Psoas muscle (tissue), 8 donors: ENCODE measurements around the gene ASTN2. TPM values are rescaled to one million over a fixed set of nuclear protein-coding genes. Genes with fewer than 3 reads are reported as not detected.

ENCODE experiments used
- ATAC-seq, 4 donors: fragments of 200-7000 bp; cut with Tn5 transposase; one replicate each; pipeline ENCODE4 v1.9.1; 2020; ENCODE audit warnings: moderate library complexity in 3 of 4, mild to moderate bottlenecking in 2 of 4
- DNase-seq, 2 donors: peaks; one replicate each; pipeline ENCODE4 v3.0.0-alpha.2; 2020
- H3K27ac ChIP-seq: fragments of 200-600 bp; one replicate; pipeline ENCODE4 v1.8.0; 2022
- H3K27me3 ChIP-seq, 3 donors: fragments of 200-600 bp in 1 of 3; one replicate each; pipeline versions ENCODE4 v1.6.1 to v1.8.0; 2013 to 2022; ENCODE audit warnings: low read length in 2 of 3, mild to moderate bottlenecking in 2 of 3, moderate library complexity in 1 of 3; ENCODE audit not compliant: insufficient read depth in 3 of 3
- H3K36me3 ChIP-seq, 2 donors: fragments of 200-600 bp in 1 of 2; one replicate each; pipeline versions ENCODE4 v1.6.1 to v1.8.0; 2013 to 2022; ENCODE audit warnings: low read depth in 1 of 2, mild to moderate bottlenecking in 1 of 2, moderate library complexity in 1 of 2; ENCODE audit not compliant: insufficient read depth in 1 of 2
- H3K4me1 ChIP-seq: fragments of 200-600 bp; one replicate; pipeline ENCODE4 v1.8.0; 2022
- H3K4me3 ChIP-seq: fragments of 200-600 bp; one replicate; pipeline ENCODE4 v1.8.0; 2022; ENCODE audit warnings: mild to moderate bottlenecking
- H3K9me3 ChIP-seq: fragments of 200-600 bp; one replicate; pipeline ENCODE4 v1.8.0; 2022
- WGBS, 3 donors: extraction: QIAGEN DNeasy Blood & Tissue Kit; methylation state at CpG; one replicate each; pipeline versions ENCODE4 v1.1.6 to v1.1.7; 2013; 5-methylcytosine and 5-hydroxymethylcytosine counted together
- intact Hi-C, 2 donors: fragments of 100-400 bp; cut with DNase I; formaldehyde crosslinking; loops; one replicate each; pipeline versions ENCODE4 v1.11.0 to v1.14.2; 2022
- polyA plus RNA-seq, 3 donors: library from polyadenylated mRNA; stranded (reverse); fragments of 200-250 nt; gene quantifications; one replicate each; pipeline ENCODE4 v1.2.3, GENCODE V29; 2013
- total RNA-seq, 4 donors: library from RNA; stranded (reverse); fragmentation: NEBNext Ultra II Directional in 2 of 4; extraction: Animal tissue kit (Norgen Biotek cat#: 25700) in 2 of 4; gene quantifications; one replicate each; pipeline versions ENCODE4 v1.2.1 to v1.2.4, GENCODE V29; 2021 to 2023
- TF ChIP-seq, protein P1 (sequence below): fragments of 200-600 bp; IDR thresholded peaks from one replicate; pipeline ENCODE4 v1.8.0; 2022; ENCODE audit warnings: antibody characterized with exemption
- donor health status: healthy with polysubstance abuse.
- donor health status: DM: no; HTN: no; CAD: no; lungs with moderate emphysema.
- donor health status: Bipolar disorder and iron deficiency.
- donor health status: healthy.
- donor health status: DM: yes; HTN: yes; CAD: no.
- donor health status: DM: no; HTN: no; CAD: no.
- donor health status: DM: no; HTN: no; CAD: no.
- donor health status: DM: yes; HTN: yes; CAD: no.

The ASTN2 gene
- total and polyA plus RNA-seq, 7 donors = 2.0 to 10.3 (median 3.3) TPM

DNA sequence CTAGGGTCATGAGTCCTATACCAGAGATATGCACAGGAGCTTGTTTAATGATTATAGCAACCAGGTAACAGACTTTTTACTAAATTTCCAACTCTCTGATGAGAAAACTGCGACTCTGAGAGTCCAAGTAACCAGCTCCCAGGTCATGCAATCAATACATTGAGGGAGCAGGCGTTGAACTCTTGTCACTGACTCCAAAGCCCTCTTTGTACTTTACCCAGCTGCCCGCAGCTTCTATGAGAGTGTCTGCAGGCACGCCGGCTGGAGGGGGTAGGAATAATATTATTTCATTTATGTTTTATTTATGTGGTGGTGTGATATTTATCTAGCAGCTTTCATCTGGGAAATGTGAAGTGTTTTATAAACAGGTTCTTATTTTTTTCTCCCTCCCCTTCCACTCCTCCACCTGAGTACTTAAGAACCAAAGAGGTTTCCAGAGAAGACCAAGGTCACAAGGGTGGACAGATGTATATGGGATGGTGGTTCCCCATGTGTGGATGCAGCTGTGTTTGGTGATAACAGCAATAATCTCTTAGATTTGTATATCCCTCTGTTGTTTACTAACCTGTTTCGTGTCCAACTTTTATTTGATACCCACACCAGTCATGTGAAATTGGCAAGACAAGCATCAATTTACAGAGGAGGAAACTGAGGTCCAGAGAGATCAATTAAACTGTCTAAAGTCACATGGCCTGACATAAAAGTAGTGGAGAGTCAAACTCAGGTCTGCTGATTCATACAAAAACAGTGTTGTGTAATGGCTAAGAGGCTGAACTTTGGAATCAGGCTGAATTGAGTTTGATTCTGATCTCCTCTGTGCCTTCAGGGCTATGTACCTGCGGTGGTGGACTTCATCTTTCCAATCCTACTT, 867.9 kb downstream of the ASTN2 start:
- intact Hi-C loops = no loop called here
- 90 to 95% (median 93%) methylated on average over 7 of the region's 7 CpGs for WGBS, 3 donors

DNA sequence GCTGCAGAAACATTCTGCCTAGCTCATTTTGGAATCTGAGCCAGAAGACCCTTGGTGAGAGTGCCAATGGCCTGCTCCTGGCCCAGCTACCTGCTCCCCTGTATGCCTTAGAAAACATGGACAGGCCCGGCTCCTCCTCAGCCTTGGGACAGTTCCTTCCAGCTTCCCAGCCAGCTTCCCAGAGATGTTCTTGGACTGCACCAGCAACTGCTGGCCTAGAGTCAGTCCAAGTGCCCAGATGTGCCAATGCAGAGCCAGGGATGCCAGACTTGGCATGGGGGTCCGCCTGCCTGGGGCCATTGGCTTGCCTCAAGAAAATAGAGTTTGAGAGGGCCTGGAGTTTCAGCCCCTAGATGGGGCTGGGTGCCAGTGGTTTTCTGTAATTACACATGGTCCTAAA, 870.0 kb downstream of the ASTN2 start:
- TF ChIP-seq, protein P1, sequence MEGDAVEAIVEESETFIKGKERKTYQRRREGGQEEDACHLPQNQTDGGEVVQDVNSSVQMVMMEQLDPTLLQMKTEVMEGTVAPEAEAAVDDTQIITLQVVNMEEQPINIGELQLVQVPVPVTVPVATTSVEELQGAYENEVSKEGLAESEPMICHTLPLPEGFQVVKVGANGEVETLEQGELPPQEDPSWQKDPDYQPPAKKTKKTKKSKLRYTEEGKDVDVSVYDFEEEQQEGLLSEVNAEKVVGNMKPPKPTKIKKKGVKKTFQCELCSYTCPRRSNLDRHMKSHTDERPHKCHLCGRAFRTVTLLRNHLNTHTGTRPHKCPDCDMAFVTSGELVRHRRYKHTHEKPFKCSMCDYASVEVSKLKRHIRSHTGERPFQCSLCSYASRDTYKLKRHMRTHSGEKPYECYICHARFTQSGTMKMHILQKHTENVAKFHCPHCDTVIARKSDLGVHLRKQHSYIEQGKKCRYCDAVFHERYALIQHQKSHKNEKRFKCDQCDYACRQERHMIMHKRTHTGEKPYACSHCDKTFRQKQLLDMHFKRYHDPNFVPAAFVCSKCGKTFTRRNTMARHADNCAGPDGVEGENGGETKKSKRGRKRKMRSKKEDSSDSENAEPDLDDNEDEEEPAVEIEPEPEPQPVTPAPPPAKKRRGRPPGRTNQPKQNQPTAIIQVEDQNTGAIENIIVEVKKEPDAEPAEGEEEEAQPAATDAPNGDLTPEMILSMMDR = no peak
- no peaks in the 10 kb centered on the region for H3K9me3 ChIP-seq
- H3K36me3 ChIP-seq = no peaks in the 10 kb centered on the region
- no peak overlapping the region for H3K27ac ChIP-seq
- no peaks in the 10 kb centered on the region for H3K27me3 ChIP-seq
- H3K4me1 ChIP-seq = peaks cover 3% of the 10 kb centered on the region
- intact Hi-C loops = no loop called here
- ATAC-seq = no peak
- 62 to 66% (median 64%) methylated on average over 2 of the region's 2 CpGs for WGBS, 3 donors
- H3K4me3 ChIP-seq = no peak overlapping the region
- no peak for DNase-seq

More for the DNA sequence above, 867.9 kb downstream of the ASTN2 start:
- H3K27me3 ChIP-seq = no peaks in the 10 kb centered on the region
- no peaks in the 10 kb centered on the region for H3K9me3 ChIP-seq
- TF ChIP-seq, protein P1 = no peak
- H3K4me3 ChIP-seq = no peak overlapping the region
- peaks cover 16% of the 10 kb centered on the region for H3K4me1 ChIP-seq
- DNase-seq (no peak), ATAC-seq (no peak)
- H3K27ac ChIP-seq = no peak overlapping the region
- no peaks in the 10 kb centered on the region for H3K36me3 ChIP-seq

DNA sequence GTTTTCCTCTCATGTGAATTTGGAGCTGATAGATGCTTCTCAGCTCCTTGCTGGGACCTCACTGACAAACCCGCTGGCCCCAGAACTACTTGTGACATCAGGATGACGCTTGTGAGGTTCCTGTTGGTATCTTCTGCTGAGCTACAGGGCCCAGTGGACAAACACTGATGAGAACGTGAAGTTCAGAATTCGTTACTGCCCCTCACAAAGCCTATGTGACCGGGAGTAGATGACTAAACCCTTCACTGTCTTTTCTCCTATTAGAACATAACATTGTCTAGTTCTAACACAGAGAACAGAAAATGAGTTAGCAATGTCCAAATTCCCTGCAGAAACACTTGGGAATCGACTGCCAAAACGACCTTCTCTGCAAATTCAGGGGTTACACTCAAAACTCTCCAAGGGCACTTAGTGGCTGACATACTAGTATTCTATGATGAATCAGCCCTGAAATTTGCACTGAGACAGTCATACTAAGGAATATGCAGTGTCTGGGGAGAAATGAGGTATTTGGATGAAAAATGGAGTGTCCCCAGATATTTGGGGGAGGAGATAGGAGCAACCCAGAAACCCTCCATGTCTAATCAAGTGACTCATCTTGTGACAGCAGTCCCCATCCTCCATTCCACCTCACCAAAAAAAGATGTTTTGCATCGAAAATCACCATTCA, 871.0 kb downstream of the ASTN2 start:
- H3K27me3 ChIP-seq = no peaks in the 10 kb centered on the region
- no peaks in the 10 kb centered on the region for H3K4me1 ChIP-seq
- intact Hi-C loops = no loop called here
- ATAC-seq (peak; percentile 32 to 77 (median 66)), DNase-seq (peak; percentile 58 to 80)
- 60 to 77% (median 61%) methylated on average over 8 of the region's 8 CpGs for WGBS, 3 donors
- no peaks in the 10 kb centered on the region for H3K9me3 ChIP-seq
- H3K27ac ChIP-seq = no peak overlapping the region
- H3K36me3 ChIP-seq = no peaks in the 10 kb centered on the region
- no peak overlapping the region for H3K4me3 ChIP-seq
- TF ChIP-seq, protein P1 = no peak

DNA sequence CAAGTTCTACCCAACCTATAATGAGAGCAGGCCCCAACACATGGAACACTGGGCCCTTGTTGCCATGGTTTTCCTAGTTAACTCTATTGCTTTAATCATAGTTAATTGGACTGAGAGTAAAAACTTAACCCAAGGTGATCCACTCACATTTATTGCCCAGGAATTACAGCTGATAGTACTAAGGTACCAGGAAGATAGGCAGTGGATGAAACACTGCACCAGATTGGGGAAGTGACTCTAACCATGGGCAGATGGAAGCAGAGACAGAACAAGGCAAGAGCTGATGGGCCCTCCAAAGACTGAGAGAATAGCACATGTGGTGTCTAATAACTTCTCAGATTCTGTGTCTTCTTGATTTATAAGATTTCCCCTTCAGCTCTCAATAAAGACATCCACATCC, 873.5 kb downstream of the ASTN2 start:
- no peak overlapping the region for H3K4me3 ChIP-seq
- intact Hi-C loops = no loop called here
- no peaks in the 10 kb centered on the region for H3K9me3 ChIP-seq
- TF ChIP-seq, protein P1 = no peak
- ATAC-seq = no peak
- no peak overlapping the region for H3K27ac ChIP-seq
- no peaks in the 10 kb centered on the region for H3K36me3 ChIP-seq
- no peaks in the 10 kb centered on the region for H3K27me3 ChIP-seq
- H3K4me1 ChIP-seq = no peaks in the 10 kb centered on the region
- no peak for DNase-seq
